Neural progenitor cell (in vitro differentiated cells): Measurements from ENCODE around the gene SLC22A23.

Experiments used
- CTCF ChIP-seq: fragments of 200-600 bp; sonication (generic); IDR thresholded peaks from 2 replicates; pipeline ENCODE4 v1.5.1; 2017; ENCODE audit warnings: antibody characterized with exemption, mild to moderate bottlenecking
- EZH2 ChIP-seq: fragments of 200-600 bp; sonication (generic); IDR thresholded peaks from 2 replicates; pipeline ENCODE4 v1.6.1; 2017; ENCODE audit warnings: antibody characterized with exemption, mild to moderate bottlenecking, moderate library complexity
- EZH2phosphoT487 ChIP-seq: fragments of 200-600 bp; sonication (generic); IDR thresholded peaks from 2 replicates; pipeline ENCODE4 v1.6.1; 2017; ENCODE audit warnings: antibody characterized with exemption

GRCh38 chr6:3315841-3316240 is 141.0 kb downstream of the SLC22A23 start:
- TF ChIP-seq CTCF: no peak
- no peak for TF ChIP-seq EZH2phosphoT487
- no peak for TF ChIP-seq EZH2
